A549 (cell line): ENCODE data around the gene RIN3.

Experiments
- CEBPB ChIP-seq, 2 experiments: fragments of >200 bp in 1 of 2; sonication (Bioruptor Twin) in 1 of 2; formaldehyde crosslinking in 1 of 2; IDR thresholded peaks; 2 replicates each; pipeline ENCODE4 v1.6.1; 2012 to 2016
- CTCF ChIP-seq: fragments of >200 bp; sonication (Bioruptor Twin); formaldehyde crosslinking; IDR thresholded peaks from 3 replicates; pipeline ENCODE4 v1.5.1; 2016
- POLR2A ChIP-seq: IDR thresholded peaks from 2 replicates; pipeline ENCODE4 v1.6.1; 2012; ENCODE audit warnings: mild to moderate bottlenecking, low read length
- REST ChIP-seq: fragments of 200-600 bp; sonication (generic); IDR thresholded peaks from 2 replicates; pipeline ENCODE4 v1.6.1; 2016; ENCODE audit warnings: antibody characterized with exemption, mild to moderate bottlenecking, moderate library complexity
- TF ChIP-seq, protein P1 (sequence below): fragments of 450-650 bp; IDR thresholded peaks from 2 replicates; pipeline ENCODE4 v1.6.1; 2014; ENCODE audit warnings: antibody characterized with exemption

- TF ChIP-seq, protein P1, sequence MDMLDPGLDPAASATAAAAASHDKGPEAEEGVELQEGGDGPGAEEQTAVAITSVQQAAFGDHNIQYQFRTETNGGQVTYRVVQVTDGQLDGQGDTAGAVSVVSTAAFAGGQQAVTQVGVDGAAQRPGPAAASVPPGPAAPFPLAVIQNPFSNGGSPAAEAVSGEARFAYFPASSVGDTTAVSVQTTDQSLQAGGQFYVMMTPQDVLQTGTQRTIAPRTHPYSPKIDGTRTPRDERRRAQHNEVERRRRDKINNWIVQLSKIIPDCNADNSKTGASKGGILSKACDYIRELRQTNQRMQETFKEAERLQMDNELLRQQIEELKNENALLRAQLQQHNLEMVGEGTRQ, result no peak
- TF ChIP-seq REST (no peak), CEBPB (IDR thresholded peaks at IDR 0.05) (no peak; a peak in 1 of 4 replicates), POLR2A (no peak), CTCF (no peak)
These were observed 206.3 kb downstream of the RIN3 start for GRCh38 chr14:92719890-92720323.
